Transverse colon (tissue), 4 donors: ENCODE data around the gene SIPA1L2. TPM values are rescaled to one million over a fixed set of nuclear protein-coding genes. Genes with fewer than 3 reads are reported as not detected.

Experiments used
- DNase-seq: peaks from one replicate; pipeline ENCODE4 v3.0.0-alpha.2; 2019
- H3K27ac ChIP-seq, 4 donors: fragments of 200-600 bp; sonication (generic); 2 replicates each; pipeline ENCODE4 v1.5.1; 2016 to 2018; ENCODE audit warnings: inconsistent platforms in 4 of 4
- H3K27me3 ChIP-seq: fragments of 200-600 bp; sonication (generic); 2 replicates; pipeline ENCODE4 v1.5.1; 2017; ENCODE audit warnings: inconsistent platforms
- H3K36me3 ChIP-seq, 4 donors: fragments of 200-600 bp; sonication (generic); 2 replicates each; pipeline ENCODE4 v1.5.1; 2017 to 2019; ENCODE audit warnings: inconsistent platforms in 4 of 4
- H3K4me1 ChIP-seq, 4 donors: fragments of 200-600 bp; sonication (generic); 2 replicates each; pipeline ENCODE4 v1.5.1; 2017 to 2020; ENCODE audit warnings: inconsistent platforms in 4 of 4
- H3K4me3 ChIP-seq, 4 donors: fragments of 200-600 bp; sonication (generic); 1 replicate in 1 of 4; 2 replicates in 3 of 4; pipeline versions ENCODE4 v1.5.1 to v1.6.1; 2017 to 2019; ENCODE audit warnings: inconsistent platforms in 4 of 4
- H3K9me3 ChIP-seq, 2 donors: fragments of 200-600 bp; sonication (generic); 2 replicates each; pipeline ENCODE4 v1.5.1; 2017 to 2019; ENCODE audit warnings: inconsistent platforms in 2 of 2
- EP300 ChIP-seq: sonication (generic); formaldehyde crosslinking; IDR thresholded peaks from one replicate; pipeline ENCODE4 v1.6.1; 2017; ENCODE audit warnings: antibody characterized with exemption, low read depth
- POLR2A ChIP-seq: fragments of 450-650 bp; IDR thresholded peaks from one replicate; pipeline ENCODE4 v1.6.1; 2016; ENCODE audit warnings: antibody characterized with exemption, mild to moderate bottlenecking, moderate library complexity
- POLR2AphosphoS5 ChIP-seq, 3 donors: sonication (generic); formaldehyde crosslinking; IDR thresholded peaks; one replicate each; pipeline ENCODE4 v1.6.1; 2016; ENCODE audit warnings: antibody characterized with exemption in 3 of 3
- WGBS, 2 donors: methylation state at CpG; one replicate each; pipeline ENCODE4 v1.1.5; 2018; ENCODE audit warnings: low coverage in 1 of 2; 5-methylcytosine and 5-hydroxymethylcytosine counted together
- in situ Hi-C, 4 donors: fragments of 200-750 bp; cut with MboI; loops; one replicate each; pipeline versions ENCODE4 v1.15.0 to v1.15.1; 2017; ENCODE audit warnings: low sequenced_read_pairs in 3 of 4, low pct_ligation_motif_present in 1 of 4, low pct_unique_long_range_greater_than_20kb in 1 of 4
- intact Hi-C: fragments of 100-400 bp; cut with DNase I; formaldehyde crosslinking; loops from one replicate; pipeline ENCODE4 v1.15.1; 2023; ENCODE audit warnings: low total_unique reads
- total RNA-seq, 4 donors: library from RNA; depleted of rRNA; stranded (reverse); fragments of >200 nt; gene quantifications; one replicate each; pipeline ENCODE4 v1.1.0, GENCODE V29; 2016
- TF ChIP-seq, protein P1 (sequence below), 5 experiments: fragments of 200-600 bp in 3 of 5; fragments of 450-650 bp in 2 of 5; sonication (generic) in 3 of 5; IDR thresholded peaks; 1 replicate in 2 of 5; 2 replicates in 3 of 5; pipeline ENCODE4 v1.5.1; 2016 to 2017; ENCODE audit warnings: antibody characterized with exemption in 5 of 5, inconsistent platforms in 3 of 5, mild to moderate bottlenecking in 2 of 5, moderate library complexity in 1 of 5

SIPA1L2 gene
- total RNA-seq, 4 donors from 2014 or later, result 63.0 to 144 (median 97.8) TPM

DNA sequence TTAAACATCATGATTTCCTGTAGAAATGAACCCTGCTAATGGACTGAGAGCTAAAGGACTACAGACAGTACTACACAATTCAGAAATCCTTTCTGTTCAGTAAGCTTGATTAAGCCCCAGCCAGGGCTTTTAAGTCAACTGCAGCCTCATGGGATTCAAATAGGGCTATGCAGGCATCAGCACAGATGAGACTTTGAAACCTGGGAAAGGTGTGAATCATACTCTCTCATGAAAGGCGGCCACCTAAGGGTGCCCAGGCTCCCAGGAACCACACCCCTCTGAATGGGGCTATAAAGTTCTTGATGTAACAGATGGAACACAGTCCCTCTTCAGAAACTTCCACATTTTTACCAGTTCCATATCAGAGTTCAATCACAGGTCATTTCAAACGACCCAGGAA lies 7.6 kb downstream of the SIPA1L2 start:
- DNase-seq, result peak; percentile 68
- in situ Hi-C loops (loop anchor here in 2 of 4 donors (10.0 to 25.0 kb wide), 2 partner anchors 758 to 760 kb away; no protein-coding TSS in a partner anchor), intact Hi-C loops (loop anchor here (10.0 kb wide), 1 partner anchor 188 kb away; no protein-coding TSS in a partner anchor)
- no peaks in the 10 kb centered on the region for H3K36me3 ChIP-seq
- no peak overlapping the region for H3K4me3 ChIP-seq
- WGBS, 2 donors, result 19 to 71% methylated on average over 1 to 2 of the region's 2 CpGs
- no peaks in the 10 kb centered on the region for H3K9me3 ChIP-seq
- peaks cover 31 to 84% (median 61%) of the 10 kb centered on the region in 4 donors for H3K4me1 ChIP-seq
- no peaks in the 10 kb centered on the region for H3K27me3 ChIP-seq
- peak overlapping the region; percentile 58 to 94 (median 78) for H3K27ac ChIP-seq
- TF ChIP-seq POLR2A, result no peak
- TF ChIP-seq POLR2AphosphoS5 (IDR thresholded peaks at IDR 0.05), result peak; percentile 19 to 75 (median 33)

DNA sequence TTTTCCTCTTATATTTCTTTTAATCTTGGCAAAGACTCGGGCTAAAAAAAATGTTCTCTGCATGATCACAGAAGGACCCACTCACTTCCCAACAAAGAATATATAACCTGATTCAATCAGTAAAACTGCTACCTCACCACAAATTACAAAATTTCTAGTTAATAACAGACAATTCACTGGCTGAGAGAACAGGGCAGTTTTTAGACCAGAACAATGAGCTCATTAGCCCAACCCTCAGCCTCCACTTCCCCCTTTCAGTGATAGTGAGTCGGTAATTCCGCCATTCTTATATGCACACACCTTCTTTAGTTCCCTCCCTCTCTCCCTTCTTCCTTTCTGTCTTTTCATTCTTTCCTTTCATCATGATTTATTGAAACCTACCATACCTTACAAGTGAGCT lies 8.9 kb downstream of the SIPA1L2 start:
- WGBS, 2 donors, result 67 to 84% methylated on average over 1 to 3 of the region's 3 CpGs
- intact Hi-C loops, result loop anchor here (10.0 kb wide), 1 partner anchor 186 kb away; no protein-coding TSS in a partner anchor

DNA sequence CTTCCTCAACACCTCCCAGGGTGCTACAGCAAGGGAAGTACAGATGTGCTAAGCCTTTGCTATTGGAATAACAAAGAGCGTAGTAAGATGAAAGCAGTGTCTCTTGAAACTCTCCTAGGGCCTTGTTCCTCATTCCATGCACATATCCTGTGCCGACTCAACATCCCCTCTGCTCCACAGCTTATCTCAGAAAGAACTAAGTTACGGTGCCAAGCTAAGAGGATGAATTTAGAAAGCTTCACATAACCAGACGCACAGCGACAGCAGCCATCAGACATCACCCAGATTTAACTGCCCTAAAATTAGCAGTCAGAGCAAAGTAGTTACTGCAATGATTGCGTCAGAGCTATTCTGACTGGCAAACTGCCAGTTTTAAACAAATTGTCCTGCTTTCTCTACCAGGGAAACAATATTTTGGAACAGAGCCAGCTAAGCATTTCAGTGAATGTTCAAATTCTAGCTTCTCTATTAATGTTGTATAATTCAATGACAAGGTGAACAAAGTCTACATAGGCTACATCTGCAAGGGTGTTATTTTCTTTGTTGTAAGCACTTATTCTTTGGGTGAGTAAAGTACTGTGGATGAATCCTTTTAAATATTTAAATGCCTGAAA lies 9.5 kb downstream of the SIPA1L2 start:
- DNase-seq, result peak; percentile 66
- Histone ChIP-seq H3K27ac (peak overlapping the region; percentile 58 to 94 (median 78)), H3K9me3 (no peaks in the 10 kb centered on the region), H3K36me3 (no peaks in the 10 kb centered on the region), H3K4me3 (no peak overlapping the region), H3K4me1 (peaks cover 28 to 81% (median 48%) of the 10 kb centered on the region in 4 donors), H3K27me3 (no peaks in the 10 kb centered on the region)
- in situ Hi-C loops (loop anchor here in 2 of 4 donors (10.0 to 25.0 kb wide), 2 partner anchors 756 to 758 kb away; no protein-coding TSS in a partner anchor), intact Hi-C loops (loop anchor here (10.0 kb wide), 1 partner anchor 186 kb away; no protein-coding TSS in a partner anchor)
- TF ChIP-seq EP300 (no peak), POLR2AphosphoS5 (IDR thresholded peaks at IDR 0.05) (peak; percentile 76 to 82 (median 81))
- 13 to 24% methylated on average over 5 to 6 of the region's 6 CpGs for WGBS, 2 donors

More for the DNA sequence above, 8.9 kb downstream of the SIPA1L2 start:
- Histone ChIP-seq H3K9me3 (no peaks in the 10 kb centered on the region), H3K36me3 (no peaks in the 10 kb centered on the region), H3K4me3 (no peak overlapping the region), H3K27me3 (no peaks in the 10 kb centered on the region), H3K27ac (peak overlapping the region; percentile 58 to 94 (median 78)), H3K4me1 (peaks cover 28 to 83% (median 52%) of the 10 kb centered on the region in 4 donors)
- no peak for TF ChIP-seq POLR2A
- TF ChIP-seq, protein P1, sequence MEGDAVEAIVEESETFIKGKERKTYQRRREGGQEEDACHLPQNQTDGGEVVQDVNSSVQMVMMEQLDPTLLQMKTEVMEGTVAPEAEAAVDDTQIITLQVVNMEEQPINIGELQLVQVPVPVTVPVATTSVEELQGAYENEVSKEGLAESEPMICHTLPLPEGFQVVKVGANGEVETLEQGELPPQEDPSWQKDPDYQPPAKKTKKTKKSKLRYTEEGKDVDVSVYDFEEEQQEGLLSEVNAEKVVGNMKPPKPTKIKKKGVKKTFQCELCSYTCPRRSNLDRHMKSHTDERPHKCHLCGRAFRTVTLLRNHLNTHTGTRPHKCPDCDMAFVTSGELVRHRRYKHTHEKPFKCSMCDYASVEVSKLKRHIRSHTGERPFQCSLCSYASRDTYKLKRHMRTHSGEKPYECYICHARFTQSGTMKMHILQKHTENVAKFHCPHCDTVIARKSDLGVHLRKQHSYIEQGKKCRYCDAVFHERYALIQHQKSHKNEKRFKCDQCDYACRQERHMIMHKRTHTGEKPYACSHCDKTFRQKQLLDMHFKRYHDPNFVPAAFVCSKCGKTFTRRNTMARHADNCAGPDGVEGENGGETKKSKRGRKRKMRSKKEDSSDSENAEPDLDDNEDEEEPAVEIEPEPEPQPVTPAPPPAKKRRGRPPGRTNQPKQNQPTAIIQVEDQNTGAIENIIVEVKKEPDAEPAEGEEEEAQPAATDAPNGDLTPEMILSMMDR (IDR thresholded peaks at IDR 0.05), result no peak
- TF ChIP-seq POLR2AphosphoS5 (IDR thresholded peaks at IDR 0.05), result no peak
- TF ChIP-seq EP300, result no peak
- in situ Hi-C loops, result loop anchor here in 2 of 4 donors (10.0 to 25.0 kb wide), 2 partner anchors 756 to 759 kb away; no protein-coding TSS in a partner anchor
- DNase-seq, result no peak

DNA sequence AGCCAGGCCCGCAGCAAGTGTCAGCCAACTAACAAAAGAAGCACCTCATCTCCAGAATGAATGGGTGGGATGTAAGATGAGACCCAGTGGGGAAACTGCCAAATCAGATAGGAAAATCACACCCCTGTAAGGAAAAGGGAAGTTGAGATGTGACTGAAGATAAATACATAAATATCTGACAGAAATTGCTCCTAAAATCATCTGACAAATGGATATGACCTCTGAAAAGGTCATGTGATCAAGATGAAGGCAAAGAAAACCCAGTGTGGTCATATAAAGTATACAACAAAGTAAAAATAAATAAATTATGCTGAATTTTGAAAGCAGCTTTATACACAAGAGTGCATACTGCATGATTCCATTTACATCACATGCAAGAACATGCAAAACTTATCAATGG lies 12.7 kb downstream of the SIPA1L2 start:
- Histone ChIP-seq H3K9me3 (no peaks in the 10 kb centered on the region), H3K36me3 (no peaks in the 10 kb centered on the region), H3K4me1 (peaks cover 28 to 73% (median 40%) of the 10 kb centered on the region in 4 donors), H3K27ac (no peak overlapping the region), H3K4me3 (no peak overlapping the region), H3K27me3 (no peaks in the 10 kb centered on the region)
- TF ChIP-seq POLR2A (no peak), EP300 (no peak), POLR2AphosphoS5 (IDR thresholded peaks at IDR 0.05) (no peak)
- TF ChIP-seq, protein P1 (IDR thresholded peaks at IDR 0.05), result no peak
- in situ Hi-C loops, result loop anchor here in 1 of 4 donors (25.0 kb wide), 1 partner anchor 755 kb away; no protein-coding TSS in a partner anchor
- intact Hi-C loops, result no loop called here
- WGBS, 2 donors, result 91 to 100% methylated on average over 1 of the region's 1 CpG
- DNase-seq, result no peak

DNA sequence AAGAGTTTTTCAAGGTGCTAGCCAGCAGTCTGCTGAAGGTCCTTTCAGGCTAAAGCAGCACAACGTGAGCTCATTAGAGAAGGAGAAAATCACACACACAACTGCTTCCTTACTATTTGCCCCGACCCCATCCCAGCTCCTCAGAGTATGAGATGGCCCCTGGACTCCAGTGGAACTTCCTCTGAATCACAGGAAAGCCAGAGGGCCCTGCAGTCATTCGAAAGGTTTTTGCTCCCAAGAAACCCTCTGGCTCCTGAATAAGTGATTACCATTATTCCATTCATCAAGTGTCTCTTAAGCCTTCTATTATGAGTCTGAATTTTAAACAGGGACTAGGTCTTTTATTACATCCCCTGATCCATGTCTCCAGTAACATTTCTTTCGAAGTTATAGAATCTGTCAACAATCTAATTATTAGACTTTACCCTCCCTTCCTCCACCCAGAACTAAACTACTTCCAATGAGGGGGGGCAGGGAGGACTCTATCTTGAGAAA lies 14.6 kb downstream of the SIPA1L2 start:
- WGBS, 2 donors, result 42 to 68% methylated on average over 1 to 4 of the region's 4 CpGs
- no peaks in the 10 kb centered on the region for H3K9me3 ChIP-seq
- intact Hi-C loops (no loop called here), in situ Hi-C loops (loop anchor here in 1 of 4 donors (25.0 kb wide), 1 partner anchor 753 kb away; no protein-coding TSS in a partner anchor)
- no peak for DNase-seq
- H3K36me3 ChIP-seq, result no peaks in the 10 kb centered on the region
- peaks cover 13 to 60% (median 26%) of the 10 kb centered on the region in 4 donors for H3K4me1 ChIP-seq
- no peaks in the 10 kb centered on the region for H3K27me3 ChIP-seq
- no peak for TF ChIP-seq POLR2A
- no peak for TF ChIP-seq POLR2AphosphoS5 (IDR thresholded peaks at IDR 0.05)
- TF ChIP-seq, protein P1 (IDR thresholded peaks at IDR 0.05), result no peak
- TF ChIP-seq EP300, result no peak
- H3K27ac ChIP-seq, result no peak overlapping the region
- H3K4me3 ChIP-seq, result no peak overlapping the region
